GM18867 (cell line): ENCODE measurements around the gene PRAMEF33.
"Not testable (repeated sequence)": the region's sequence is repeated elsewhere in the genome, so short reads cannot be mapped to it uniquely, and the experiment has no call there.

Experiments used
- ATAC-seq: cut with Tn5 transposase; IDR thresholded peaks from one replicate; pipeline ENCODE4 v1.9.1; 2021; ENCODE audit warnings: mild to moderate bottlenecking, moderate library complexity; ENCODE audit not compliant: unreplicated experiment

PRAMEF33 gene

GRCh38 chr1:13303239-13303638 is at the start of gene PRAMEF33:
PRAMEF33 (plus strand) TSS chr1:13303539; CDS start chr1:13305955, 2,416 bp downstream.
- not testable (repeated sequence) for ATAC-seq

- not testable (repeated sequence) for ATAC-seq
Observed at GRCh38 chr1:13253898-13254297, 49.4 kb upstream of the PRAMEF33 start, which contains the start of gene PRAMEF5. PRAMEF5 (plus strand) TSS chr1:13254198; CDS start chr1:13259269, 5,071 bp downstream.

- ATAC-seq: not testable (repeated sequence)
Observed at GRCh38 chr1:13265124-13265523, 38.2 kb upstream of the PRAMEF33 start.

GRCh38 chr1:13277016-13277415 is 26.3 kb upstream of the PRAMEF33 start:
- not testable (repeated sequence) for ATAC-seq

GRCh38 chr1:13279617-13280016 is 23.7 kb upstream of the PRAMEF33 start:
- not testable (repeated sequence) for ATAC-seq

- not testable (repeated sequence) for ATAC-seq
Observed at GRCh38 chr1:13285037-13285436, 18.3 kb upstream of the PRAMEF33 start, which contains the start of gene PRAMEF8. PRAMEF8 (minus strand) TSS chr1:13285137; CDS start chr1:13284091, 1,046 bp downstream.

- ATAC-seq: not testable (repeated sequence)
Observed at GRCh38 chr1:13289030-13289429, 14.3 kb upstream of the PRAMEF33 start.

- ATAC-seq: not testable (repeated sequence)
Observed at GRCh38 chr1:13297216-13297931, 6.0 kb upstream of the PRAMEF33 start.

GRCh38 chr1:13298699-13299098 is 4.6 kb upstream of the PRAMEF33 start:
- ATAC-seq: not testable (repeated sequence)

- ATAC-seq: not testable (repeated sequence)
Observed at GRCh38 chr1:13302197-13302596, 1.1 kb upstream of the PRAMEF33 start.

- ATAC-seq: not testable (repeated sequence)
Observed at GRCh38 chr1:13315281-13315680, 11.9 kb downstream of the PRAMEF33 start, which contains the start of gene PRAMEF15. PRAMEF15 (plus strand) TSS chr1:13315581; CDS start chr1:13318408, 2,827 bp downstream.

GRCh38 chr1:13342496-13342895 is 39.2 kb downstream of the PRAMEF33 start:
- not testable (repeated sequence) for ATAC-seq

GRCh38 chr1:13347034-13347433 is 43.7 kb downstream of the PRAMEF33 start, which contains the start of gene PRAMEF14:
PRAMEF14 (minus strand) TSS chr1:13347134; CDS start chr1:13345314, 1,820 bp downstream.
- ATAC-seq: not testable (repeated sequence)

GRCh38 chr1:13353476-13353875 is 50.1 kb downstream of the PRAMEF33 start:
- not testable (repeated sequence) for ATAC-seq

- not testable (repeated sequence) for ATAC-seq
Observed at GRCh38 chr1:13354475-13354874, 51.1 kb downstream of the PRAMEF33 start.

- ATAC-seq: not testable (repeated sequence)
Observed at GRCh38 chr1:13356774-13357173, 53.4 kb downstream of the PRAMEF33 start.
